GM08714 (cell line): ENCODE measurements around the gene LMO4.

Experiments
- H3K4me3 ChIP-seq: fragments of 200-500 bp; sonication (Bioruptor generic); 2 replicates; pipeline ENCODE4 v1.5.1; 2014; ENCODE audit warnings: mild to moderate bottlenecking, low read length, inconsistent platforms
- ZNF274 ChIP-seq: IDR thresholded peaks from 2 replicates; pipeline ENCODE4 v1.6.1; 2012; ENCODE audit warnings: mild to moderate bottlenecking, low read depth, low read length

Gene LMO4

GRCh38 chr1:87307306-87307705, 21.4 kb upstream of the LMO4 start:
- no peak overlapping the region for H3K4me3 ChIP-seq
- no peak for TF ChIP-seq ZNF274

DNA sequence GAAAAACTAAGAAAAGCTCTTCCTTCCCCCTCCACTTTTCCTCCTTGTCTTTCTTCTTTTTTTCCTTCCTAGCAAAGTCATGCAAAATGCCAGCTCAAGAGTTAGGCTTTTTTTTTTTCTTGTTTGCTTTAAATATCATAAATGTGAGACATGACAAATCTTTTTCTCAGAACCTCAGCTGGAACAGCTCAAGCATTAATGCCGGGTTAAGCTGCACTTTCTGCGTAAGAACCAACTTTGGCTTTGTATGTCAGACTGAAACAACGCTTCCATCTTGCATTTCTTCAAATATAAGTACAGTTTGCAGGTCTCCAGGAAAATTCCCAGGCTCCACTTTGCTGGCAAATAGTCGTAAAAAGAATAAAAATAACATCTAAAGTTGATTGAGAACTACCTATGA, 20.7 kb upstream of the LMO4 start:
- no peak overlapping the region for H3K4me3 ChIP-seq
- no peak for TF ChIP-seq ZNF274

- H3K4me3 ChIP-seq = no peak overlapping the region
- no peak for TF ChIP-seq ZNF274
These were observed 14.6 kb upstream of the LMO4 start for GRCh38 chr1:87314091-87314490.

- no peak overlapping the region for H3K4me3 ChIP-seq
- TF ChIP-seq ZNF274 = no peak
These were observed 10.5 kb upstream of the LMO4 start for GRCh38 chr1:87318056-87318650.

DNA sequence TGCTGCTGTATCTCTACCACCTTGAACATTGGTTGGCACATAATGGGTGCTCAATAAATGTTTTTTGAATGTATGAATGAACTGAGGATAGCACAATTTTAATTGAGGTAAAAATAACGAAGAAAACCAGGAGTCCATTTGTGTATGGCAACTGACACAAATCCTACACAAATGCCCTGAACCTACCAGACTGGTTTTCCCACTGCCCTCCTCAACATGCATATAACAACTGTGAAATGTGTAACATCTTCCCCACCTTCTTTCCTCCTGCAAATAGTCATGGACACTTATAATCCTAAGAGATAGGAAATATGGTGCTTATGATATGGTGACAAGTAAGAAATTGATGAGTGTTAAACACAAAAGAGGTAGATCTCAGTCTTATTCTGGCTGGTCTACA, 9.9 kb upstream of the LMO4 start:
- TF ChIP-seq ZNF274 = no peak
- H3K4me3 ChIP-seq = no peak overlapping the region

- TF ChIP-seq ZNF274 = no peak
- no peak overlapping the region for H3K4me3 ChIP-seq
These were observed 2.5 kb upstream of the LMO4 start for GRCh38 chr1:87325982-87326738.

- H3K4me3 ChIP-seq = peak overlapping the region; percentile 87
- TF ChIP-seq ZNF274 = no peak
These were observed 1.1 kb upstream of the LMO4 start for GRCh38 chr1:87327376-87328271.

DNA sequence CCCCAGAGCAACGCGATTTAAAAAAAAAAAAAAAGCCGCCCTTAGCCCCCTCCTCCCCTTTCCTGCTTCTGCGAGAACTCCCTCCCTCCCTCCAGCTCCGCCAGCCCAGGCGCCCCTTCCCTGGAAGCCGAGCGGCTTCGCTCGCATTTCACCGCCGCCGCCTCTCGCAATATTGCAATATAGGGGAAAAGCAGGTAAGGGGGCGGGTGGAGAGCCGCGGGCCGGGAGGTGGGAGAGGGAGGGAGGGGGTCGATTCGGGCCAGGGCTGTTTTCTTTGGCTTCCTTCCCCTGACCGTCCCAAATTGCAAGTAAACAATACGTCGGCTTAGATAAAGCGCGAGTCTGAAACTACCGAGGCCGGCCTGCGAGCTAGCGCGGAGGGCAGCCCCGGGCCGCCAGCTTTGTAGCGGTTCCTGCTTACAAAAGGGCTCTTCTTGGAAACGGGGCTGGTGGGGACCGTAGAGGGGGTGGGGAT, 408 bp downstream of the LMO4 start:
- TF ChIP-seq ZNF274 = no peak
- peak overlapping the region; percentile 87 for H3K4me3 ChIP-seq

DNA sequence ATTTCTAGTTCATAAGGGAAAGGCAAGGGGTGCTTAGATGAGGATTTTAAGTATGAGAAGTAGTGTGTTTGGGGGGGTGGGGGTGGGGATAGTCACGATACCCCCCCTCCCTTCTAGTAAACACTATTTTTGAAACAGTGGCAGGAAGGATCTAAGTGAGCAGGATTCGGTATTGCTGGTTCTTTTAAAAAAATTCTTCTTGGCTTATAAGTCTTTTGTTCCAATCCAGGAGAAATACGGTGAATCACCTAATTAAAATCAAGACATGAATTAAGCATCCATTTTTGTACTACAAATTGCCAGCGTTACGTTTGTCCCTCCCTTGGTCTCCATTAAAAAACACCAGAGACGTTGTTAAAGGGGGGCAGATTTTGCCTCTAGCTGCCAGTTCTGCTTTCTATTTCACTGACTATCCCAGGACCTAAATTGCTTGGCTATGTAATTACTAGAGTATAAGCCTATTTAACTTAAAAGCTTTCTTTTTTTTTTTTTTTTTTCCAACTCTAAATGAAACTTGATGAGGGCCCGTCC, 911 bp downstream of the LMO4 start:
- TF ChIP-seq ZNF274 = no peak
- peak overlapping the region; percentile 87 for H3K4me3 ChIP-seq

DNA sequence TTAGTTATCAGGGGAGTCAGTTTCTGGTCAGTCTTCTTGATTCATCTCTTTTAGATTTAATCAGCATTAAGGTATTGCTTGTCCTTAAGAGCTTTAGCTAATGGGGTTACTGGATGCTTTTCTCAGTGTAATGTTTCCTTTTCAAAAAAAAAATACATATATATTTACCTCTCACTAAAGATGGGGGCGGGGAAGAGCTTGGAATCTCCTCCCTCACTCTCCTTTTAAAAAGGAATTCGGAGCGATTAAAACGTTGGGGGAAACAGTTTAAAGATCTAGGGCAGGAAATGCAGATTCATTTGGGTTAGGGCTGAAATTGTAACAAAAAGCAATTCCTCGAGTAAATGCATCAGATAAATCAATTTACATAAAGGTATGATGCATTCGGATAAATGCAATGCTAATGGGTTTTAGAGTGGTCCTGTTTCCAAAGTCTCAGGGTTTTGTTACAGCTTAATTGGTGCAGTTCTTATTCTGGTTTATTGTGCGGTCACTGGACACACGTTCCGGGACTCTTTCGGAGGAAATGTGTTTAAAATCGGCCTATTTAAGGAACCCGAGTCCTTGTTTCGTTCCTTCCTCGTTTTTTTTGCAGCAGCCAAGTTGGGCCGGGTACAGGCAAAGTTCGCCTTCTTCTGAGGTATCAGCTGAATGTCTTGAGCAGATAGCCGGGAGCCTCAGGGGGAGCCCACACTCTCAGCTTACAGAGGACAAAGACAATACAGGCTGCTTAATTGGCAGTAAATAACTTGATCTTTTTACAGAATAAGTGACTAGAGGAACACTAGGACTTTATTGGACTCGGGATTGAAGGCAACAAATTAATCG, 1.6 kb downstream of the LMO4 start:
- TF ChIP-seq ZNF274 = no peak
- H3K4me3 ChIP-seq = peak overlapping the region; percentile 87

GRCh38 chr1:87330885-87331364, 2.2 kb downstream of the LMO4 start:
- no peak for TF ChIP-seq ZNF274
- peak overlapping the region; percentile 87 for H3K4me3 ChIP-seq

- peak overlapping the region; percentile 87 for H3K4me3 ChIP-seq
- no peak for TF ChIP-seq ZNF274
These were observed 2.9 kb downstream of the LMO4 start for GRCh38 chr1:87331365-87332241.
